ENCODE data around the gene CEBPG. TPM values are rescaled to one million over a fixed set of nuclear protein-coding genes. Genes with fewer than 3 reads are reported as not detected.

CEBPG gene
- total RNA-seq, 1 donor from 2014 or later, result 39.7 TPM

GRCh38 chr19:33399081-33399744, 25.7 kb downstream of the CEBPG start:
- no peak for TF ChIP-seq CTCF (IDR thresholded peaks at IDR 0.05)
- Mint-ChIP-seq H3K27me3 (ENCODE audit: unreplicated experiment) (no peaks in the 10 kb centered on the region), H3K9me3 (ENCODE audit: unreplicated experiment) (no peaks in the 10 kb centered on the region), H3K27ac (ENCODE audit: unreplicated experiment) (no peak overlapping the region), H3K4me1 (ENCODE audit: unreplicated experiment) (peaks cover 34% of the 10 kb centered on the region), H3K36me3 (ENCODE audit: unreplicated experiment) (peaks cover 4% of the 10 kb centered on the region), H3K4me3 (ENCODE audit: unreplicated experiment) (no peak overlapping the region)
- DNase-seq (ENCODE audit: extremely low spot score, unreplicated experiment), result no peak

GRCh38 chr19:33399745-33400681, 26.5 kb downstream of the CEBPG start:
- Mint-ChIP-seq H3K36me3 (ENCODE audit: unreplicated experiment) (peaks cover 6% of the 10 kb centered on the region), H3K4me1 (ENCODE audit: unreplicated experiment) (peaks cover 26% of the 10 kb centered on the region)

GRCh38 chr19:33400856-33401682, 27.6 kb downstream of the CEBPG start:
- Mint-ChIP-seq H3K36me3 (ENCODE audit: unreplicated experiment) (peaks cover 6% of the 10 kb centered on the region), H3K27ac (ENCODE audit: unreplicated experiment) (no peak overlapping the region), H3K27me3 (ENCODE audit: unreplicated experiment) (no peaks in the 10 kb centered on the region), H3K9me3 (ENCODE audit: unreplicated experiment) (no peaks in the 10 kb centered on the region), H3K4me3 (ENCODE audit: unreplicated experiment) (no peak overlapping the region), H3K4me1 (ENCODE audit: unreplicated experiment) (peaks cover 17% of the 10 kb centered on the region)
- no peak for DNase-seq (ENCODE audit: extremely low spot score, unreplicated experiment)
- TF ChIP-seq CTCF (IDR thresholded peaks at IDR 0.05), result no peak

More at GRCh38 chr19:33399745-33400681, 26.5 kb downstream of the CEBPG start:
- DNase-seq (ENCODE audit: extremely low spot score, unreplicated experiment), result no peak
- Mint-ChIP-seq H3K27ac (ENCODE audit: unreplicated experiment) (no peak overlapping the region), H3K9me3 (ENCODE audit: unreplicated experiment) (no peaks in the 10 kb centered on the region), H3K27me3 (ENCODE audit: unreplicated experiment) (no peaks in the 10 kb centered on the region), H3K4me3 (ENCODE audit: unreplicated experiment) (no peak overlapping the region)
- no peak for TF ChIP-seq CTCF (IDR thresholded peaks at IDR 0.05)

GRCh38 chr19:33401683-33402420, 28.3 kb downstream of the CEBPG start:
- no peaks in the 10 kb centered on the region for H3K9me3 Mint-ChIP-seq (ENCODE audit: unreplicated experiment)
- H3K4me1 Mint-ChIP-seq (ENCODE audit: unreplicated experiment), result peaks cover 9% of the 10 kb centered on the region
- no peak for TF ChIP-seq CTCF (IDR thresholded peaks at IDR 0.05)
- H3K27ac Mint-ChIP-seq (ENCODE audit: unreplicated experiment), result no peak overlapping the region
- peaks cover 6% of the 10 kb centered on the region for H3K36me3 Mint-ChIP-seq (ENCODE audit: unreplicated experiment)
- no peaks in the 10 kb centered on the region for H3K27me3 Mint-ChIP-seq (ENCODE audit: unreplicated experiment)
- no peak overlapping the region for H3K4me3 Mint-ChIP-seq (ENCODE audit: unreplicated experiment)
- no peak for DNase-seq (ENCODE audit: extremely low spot score, unreplicated experiment)
